Suppressor macrophage treated with lipopolysaccharide for 4 hours (primary cell): Measurements from ENCODE around the gene DOCK2.
"Not testable (repeated sequence)": the region's sequence is repeated elsewhere in the genome, so short reads cannot be mapped to it uniquely, and the experiment has no call there.

Experiments used
- DNase-seq: peaks from one replicate; pipeline ENCODE4 v3.0.0-alpha.2; 2020

The DOCK2 gene

GRCh38 chr5:169760229-169760628, 123.2 kb downstream of the DOCK2 start:
- no peak for DNase-seq

GRCh38 chr5:169762338-169763095, 125.4 kb downstream of the DOCK2 start:
- no peak for DNase-seq

- no peak for DNase-seq
Measured at GRCh38 chr5:169763376-169764017, 126.4 kb downstream of the DOCK2 start.

- DNase-seq: no peak
Measured at GRCh38 chr5:169764018-169764378, 126.9 kb downstream of the DOCK2 start.

- no peak for DNase-seq
Measured at GRCh38 chr5:169765176-169765996, 128.3 kb downstream of the DOCK2 start.

- DNase-seq: not testable (repeated sequence)
Measured at GRCh38 chr5:169766943-169767342, 129.9 kb downstream of the DOCK2 start.

GRCh38 chr5:169767938-169768337, 130.9 kb downstream of the DOCK2 start:
- DNase-seq: no peak

GRCh38 chr5:169768416-169768815, 131.3 kb downstream of the DOCK2 start:
- DNase-seq: no peak

- DNase-seq: no peak
Measured at GRCh38 chr5:169770109-169770508, 133.0 kb downstream of the DOCK2 start.

- no peak for DNase-seq
Measured at GRCh38 chr5:169772256-169772655, 135.2 kb downstream of the DOCK2 start.

GRCh38 chr5:169772688-169773087, 135.6 kb downstream of the DOCK2 start:
- DNase-seq: no peak

- DNase-seq: no peak
Measured at GRCh38 chr5:169777159-169777558, 140.1 kb downstream of the DOCK2 start.

- peak; percentile 43 for DNase-seq
Measured at GRCh38 chr5:169778622-169779596, 141.8 kb downstream of the DOCK2 start.

GRCh38 chr5:169781420-169782345, 144.6 kb downstream of the DOCK2 start:
- no peak for DNase-seq

- DNase-seq: no peak
Measured at GRCh38 chr5:169785771-169786618, 148.9 kb downstream of the DOCK2 start.

- peak; percentile 84 for DNase-seq
Measured at GRCh38 chr5:169788168-169788567, 151.1 kb downstream of the DOCK2 start.

GRCh38 chr5:169789417-169789940, 152.4 kb downstream of the DOCK2 start:
- DNase-seq: no peak

GRCh38 chr5:169791251-169791650, 154.2 kb downstream of the DOCK2 start:
- no peak for DNase-seq

GRCh38 chr5:169795338-169795737, 158.3 kb downstream of the DOCK2 start:
- no peak for DNase-seq

- DNase-seq: no peak
Measured at GRCh38 chr5:169796731-169797130, 159.7 kb downstream of the DOCK2 start.
